ENCODE data around the gene SFT2D2. TPM values are rescaled to one million over a fixed set of nuclear protein-coding genes. Genes with fewer than 3 reads are reported as not detected.
A peak's percentile ranks its signal among the peaks of the same experiment; 100 is the strongest.

The SFT2D2 gene
- total and polyA plus RNA-seq, 9 donors, result 6.1 to 15.7 (median 8.1) TPM

DNA sequence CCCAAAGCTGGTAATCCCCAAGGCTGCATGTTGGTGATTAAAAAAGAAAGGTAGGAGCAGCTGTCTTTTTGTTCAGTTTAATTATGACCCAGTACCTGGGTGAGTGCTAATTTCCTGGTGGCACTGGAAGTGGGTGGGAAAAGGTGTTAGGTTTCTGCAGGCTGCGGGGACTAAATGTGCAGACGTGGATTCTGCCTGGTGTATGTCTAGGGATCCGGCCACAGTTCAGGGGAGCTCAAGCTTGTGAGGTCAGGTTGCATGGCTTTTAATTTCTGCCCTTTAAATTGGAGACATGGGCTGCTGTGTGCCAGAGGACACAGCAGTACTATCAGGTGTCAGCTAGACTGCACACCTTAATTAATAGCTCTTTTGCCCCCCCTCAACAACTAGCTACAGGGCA lies 34.6 kb downstream of the SFT2D2 start:
- no peaks in the 10 kb centered on the region for H3K27me3 ChIP-seq (ENCODE audit: control insufficient read depth, insufficient read depth, low read length)
- peaks cover 15% of the 10 kb centered on the region for H3K4me1 ChIP-seq (ENCODE audit: control insufficient read depth, insufficient read depth, low read length)
- H3K36me3 ChIP-seq (ENCODE audit: control insufficient read depth, insufficient read depth, low read length), result peaks cover 11% of the 10 kb centered on the region
- WGBS (ENCODE audit: insufficient coverage), result 50% methylated on average over 1 of the region's 3 CpGs
- peaks cover 14% of the 10 kb centered on the region for H3K9me3 ChIP-seq (replicated peaks; ENCODE audit: control insufficient read depth, low read depth, low read length)
- no peak overlapping the region for H3K4me3 ChIP-seq (ENCODE audit: low read length)
- H3K27ac ChIP-seq (ENCODE audit: low read length), result no peak overlapping the region
- no peak for DNase-seq

DNA sequence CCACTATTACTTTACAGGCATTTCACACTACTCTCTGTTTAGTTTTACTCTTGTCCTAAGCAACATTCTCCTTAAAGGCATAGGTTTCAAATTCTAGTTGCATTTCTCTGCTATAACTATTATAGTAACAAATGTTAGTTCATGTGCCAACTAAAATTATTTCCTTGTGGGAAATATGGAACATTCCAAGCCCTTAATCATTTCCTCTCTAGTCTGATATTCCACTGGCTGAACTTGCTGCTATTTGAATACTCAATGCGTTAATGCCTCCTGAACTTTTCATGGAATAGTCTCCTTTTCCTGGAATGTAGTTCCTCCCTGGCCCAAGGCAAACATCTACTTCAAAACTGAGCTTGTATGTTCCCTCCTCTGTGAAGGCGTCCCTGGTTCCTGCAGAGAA lies 35.6 kb downstream of the SFT2D2 start:
- Histone ChIP-seq H3K27ac (ENCODE audit: low read length) (peak overlapping the region; percentile 18), H3K27me3 (ENCODE audit: control insufficient read depth, insufficient read depth, low read length) (no peaks in the 10 kb centered on the region), H3K4me3 (ENCODE audit: low read length) (no peak overlapping the region), H3K9me3 (replicated peaks; ENCODE audit: control insufficient read depth, low read depth, low read length) (peaks cover 5% of the 10 kb centered on the region), H3K4me1 (ENCODE audit: control insufficient read depth, insufficient read depth, low read length) (peaks cover 15% of the 10 kb centered on the region), H3K36me3 (ENCODE audit: control insufficient read depth, insufficient read depth, low read length) (peaks cover 8% of the 10 kb centered on the region)
- 27% methylated on average over 2 of the region's 2 CpGs for WGBS (ENCODE audit: insufficient coverage)
- peak; percentile 89 for DNase-seq

DNA sequence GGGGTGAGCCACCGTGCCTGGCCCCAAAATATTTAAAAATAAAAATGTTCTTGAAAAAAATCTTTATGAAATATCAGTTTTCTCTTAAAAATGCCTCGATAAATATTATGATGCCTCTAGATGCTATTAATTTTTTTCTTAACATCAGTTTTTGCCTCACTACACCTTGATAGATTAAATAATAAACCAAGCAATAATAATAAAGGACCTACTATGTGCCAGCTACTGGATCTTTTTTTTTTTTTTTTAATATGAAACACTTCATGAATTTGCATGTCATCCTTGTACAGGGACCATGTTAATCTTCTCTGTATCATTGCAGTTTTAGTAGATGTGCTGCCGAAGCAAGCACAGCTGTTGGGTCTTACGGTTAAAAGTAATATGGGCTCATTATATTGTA lies 37.3 kb downstream of the SFT2D2 start:
- peaks cover 15% of the 10 kb centered on the region for H3K4me1 ChIP-seq (ENCODE audit: control insufficient read depth, insufficient read depth, low read length)
- no peak for DNase-seq
- H3K27me3 ChIP-seq (ENCODE audit: control insufficient read depth, insufficient read depth, low read length), result no peaks in the 10 kb centered on the region
- no CpG with 5 or more reads among the region's 4 CpGs for WGBS (ENCODE audit: insufficient coverage)
- peaks cover 8% of the 10 kb centered on the region for H3K36me3 ChIP-seq (ENCODE audit: control insufficient read depth, insufficient read depth, low read length)
- H3K9me3 ChIP-seq (replicated peaks; ENCODE audit: control insufficient read depth, low read depth, low read length), result no peaks in the 10 kb centered on the region
- no peak overlapping the region for H3K27ac ChIP-seq (ENCODE audit: low read length)
- no peak overlapping the region for H3K4me3 ChIP-seq (ENCODE audit: low read length)

DNA sequence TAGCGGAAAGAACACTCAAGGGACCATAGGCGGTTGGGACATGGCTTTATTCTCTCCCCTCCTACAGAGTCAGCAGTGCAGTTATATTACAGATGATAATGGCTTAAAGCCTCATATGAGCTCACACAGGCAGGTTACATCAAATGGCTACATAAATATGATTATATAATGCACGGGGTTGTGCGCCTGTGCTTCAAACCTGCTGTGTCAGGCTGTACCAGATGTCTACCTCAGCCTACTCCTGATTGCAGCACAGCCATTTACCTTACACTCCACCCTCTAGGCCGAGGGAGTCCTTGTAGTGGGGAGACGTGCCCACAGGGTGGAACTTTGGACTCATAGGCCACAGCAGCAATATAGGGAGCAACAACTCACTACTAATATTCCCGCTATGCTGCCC lies 38.5 kb downstream of the SFT2D2 start:
- Histone ChIP-seq H3K36me3 (ENCODE audit: control insufficient read depth, insufficient read depth, low read length) (peaks cover 8% of the 10 kb centered on the region), H3K4me3 (ENCODE audit: low read length) (no peak overlapping the region), H3K9me3 (replicated peaks; ENCODE audit: control insufficient read depth, low read depth, low read length) (no peaks in the 10 kb centered on the region), H3K4me1 (ENCODE audit: control insufficient read depth, insufficient read depth, low read length) (peaks cover 15% of the 10 kb centered on the region), H3K27me3 (ENCODE audit: control insufficient read depth, insufficient read depth, low read length) (no peaks in the 10 kb centered on the region), H3K27ac (ENCODE audit: low read length) (no peak overlapping the region)
- WGBS (ENCODE audit: insufficient coverage), result no CpG with 5 or more reads among the region's 7 CpGs
- DNase-seq, result no peak

DNA sequence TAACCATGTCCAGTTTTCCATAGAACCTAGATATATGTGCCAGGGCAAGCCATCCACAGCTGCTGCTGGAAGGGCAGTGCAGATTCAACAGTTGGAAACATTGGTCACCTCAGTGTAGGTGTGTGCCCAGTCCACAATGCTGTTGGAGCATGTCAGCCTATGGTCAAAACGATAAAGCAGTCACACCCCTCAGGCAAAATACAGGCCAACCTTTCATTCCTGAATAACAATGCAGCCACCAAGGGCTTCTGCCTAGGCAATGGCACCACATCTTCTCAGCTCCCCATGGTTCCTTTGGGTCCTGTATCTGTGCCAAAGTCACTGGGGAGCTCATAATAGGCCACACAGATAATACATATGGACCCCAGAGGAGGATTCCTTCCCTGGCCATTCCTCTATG lies 39.8 kb downstream of the SFT2D2 start:
- WGBS (ENCODE audit: insufficient coverage), result 85% methylated on average over 1 of the region's 1 CpG
- Histone ChIP-seq H3K36me3 (ENCODE audit: control insufficient read depth, insufficient read depth, low read length) (peaks cover 8% of the 10 kb centered on the region), H3K9me3 (replicated peaks; ENCODE audit: control insufficient read depth, low read depth, low read length) (no peaks in the 10 kb centered on the region), H3K4me3 (ENCODE audit: low read length) (no peak overlapping the region), H3K27me3 (ENCODE audit: control insufficient read depth, insufficient read depth, low read length) (no peaks in the 10 kb centered on the region), H3K4me1 (ENCODE audit: control insufficient read depth, insufficient read depth, low read length) (peaks cover 11% of the 10 kb centered on the region), H3K27ac (ENCODE audit: low read length) (no peak overlapping the region)
- no peak for DNase-seq

DNA sequence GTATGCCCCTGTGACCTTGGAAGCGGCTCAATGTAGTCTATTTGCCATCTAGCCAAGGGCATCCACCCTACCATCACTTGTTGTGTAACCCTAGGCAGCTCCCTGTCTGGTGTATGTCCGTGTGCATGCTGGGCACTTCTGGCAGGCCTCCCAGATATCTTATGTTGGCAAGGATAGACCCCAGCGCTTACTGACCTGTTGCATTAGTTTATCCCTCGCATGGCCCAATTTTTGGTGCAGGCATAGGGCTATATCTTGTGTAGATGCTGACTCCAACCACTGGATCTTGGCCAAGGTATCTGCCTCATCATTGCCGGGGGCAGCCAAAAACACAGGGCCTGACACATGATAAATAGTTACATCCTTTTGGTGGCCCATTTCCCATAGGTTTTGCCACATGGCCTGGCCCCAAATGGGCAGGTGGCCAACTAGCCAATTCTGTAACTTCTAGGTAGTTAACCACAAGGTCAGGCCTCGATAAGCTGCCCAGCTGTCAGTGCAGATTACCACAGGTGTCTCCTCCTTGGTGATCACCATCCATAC lies 40.9 kb downstream of the SFT2D2 start:
- 88% methylated on average over 6 of the region's 6 CpGs for WGBS (ENCODE audit: insufficient coverage)
- H3K27ac ChIP-seq (ENCODE audit: low read length), result no peak overlapping the region
- H3K4me1 ChIP-seq (ENCODE audit: control insufficient read depth, insufficient read depth, low read length), result peaks cover 4% of the 10 kb centered on the region
- H3K4me3 ChIP-seq (ENCODE audit: low read length), result no peak overlapping the region
- H3K9me3 ChIP-seq (replicated peaks; ENCODE audit: control insufficient read depth, low read depth, low read length), result no peaks in the 10 kb centered on the region
- no peak for DNase-seq
- H3K36me3 ChIP-seq (ENCODE audit: control insufficient read depth, insufficient read depth, low read length), result peaks cover 8% of the 10 kb centered on the region
- no peaks in the 10 kb centered on the region for H3K27me3 ChIP-seq (ENCODE audit: control insufficient read depth, insufficient read depth, low read length)

DNA sequence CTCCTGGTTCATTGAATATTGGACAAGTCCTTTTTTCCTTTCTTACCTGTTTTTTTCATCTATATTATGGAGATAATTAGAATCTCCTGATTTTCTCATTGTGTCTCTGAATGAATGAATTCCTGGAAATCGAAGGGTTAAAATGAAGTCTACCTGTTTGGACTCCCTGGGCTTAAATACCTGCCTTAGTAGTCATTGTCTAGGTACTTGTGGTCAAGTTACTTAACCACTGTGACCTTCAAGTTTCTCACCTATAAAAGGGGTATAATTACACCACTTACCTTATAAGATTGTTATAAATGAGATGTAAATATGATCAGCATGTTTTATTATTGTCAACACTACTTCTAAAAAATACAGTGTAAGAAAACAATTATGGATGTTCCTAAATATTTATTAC lies 45.8 kb downstream of the SFT2D2 start:
- Histone ChIP-seq H3K27ac (ENCODE audit: low read length) (no peak overlapping the region), H3K9me3 (replicated peaks; ENCODE audit: control insufficient read depth, low read depth, low read length) (no peaks in the 10 kb centered on the region), H3K36me3 (ENCODE audit: control insufficient read depth, insufficient read depth, low read length) (no peaks in the 10 kb centered on the region), H3K27me3 (ENCODE audit: control insufficient read depth, insufficient read depth, low read length) (no peaks in the 10 kb centered on the region), H3K4me1 (ENCODE audit: control insufficient read depth, insufficient read depth, low read length) (no peaks in the 10 kb centered on the region), H3K4me3 (ENCODE audit: low read length) (no peak overlapping the region)
- DNase-seq, result no peak
- WGBS (ENCODE audit: insufficient coverage), result no CpG with 5 or more reads among the region's 1 CpG

DNA sequence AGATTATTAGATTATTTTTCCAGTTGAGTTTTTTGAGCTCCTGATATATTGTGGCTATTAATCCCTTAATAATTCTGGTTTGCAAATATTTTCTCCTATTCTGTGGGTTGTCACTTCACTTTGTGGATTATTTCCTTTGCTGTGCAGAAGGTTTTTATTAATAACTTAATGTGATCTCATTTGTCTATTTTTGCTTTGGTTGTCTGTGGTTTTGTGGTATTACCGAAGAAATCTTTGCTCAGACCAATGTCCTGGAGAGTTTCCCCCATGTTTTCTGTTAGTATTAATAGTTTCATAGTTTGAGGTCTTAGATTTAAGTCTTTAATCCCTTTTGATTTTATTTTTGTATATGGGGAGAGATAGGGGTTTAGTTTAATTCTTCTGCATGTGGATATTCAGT lies 47.8 kb downstream of the SFT2D2 start:
- Histone ChIP-seq H3K4me1 (ENCODE audit: control insufficient read depth, insufficient read depth, low read length) (no peaks in the 10 kb centered on the region), H3K36me3 (ENCODE audit: control insufficient read depth, insufficient read depth, low read length) (no peaks in the 10 kb centered on the region), H3K27me3 (ENCODE audit: control insufficient read depth, insufficient read depth, low read length) (no peaks in the 10 kb centered on the region), H3K4me3 (ENCODE audit: low read length) (no peak overlapping the region), H3K9me3 (replicated peaks; ENCODE audit: control insufficient read depth, low read depth, low read length) (peaks cover 6% of the 10 kb centered on the region), H3K27ac (ENCODE audit: low read length) (no peak overlapping the region)
- no CpG with 5 or more reads among the region's 1 CpG for WGBS (ENCODE audit: insufficient coverage)
- no peak for DNase-seq

DNA sequence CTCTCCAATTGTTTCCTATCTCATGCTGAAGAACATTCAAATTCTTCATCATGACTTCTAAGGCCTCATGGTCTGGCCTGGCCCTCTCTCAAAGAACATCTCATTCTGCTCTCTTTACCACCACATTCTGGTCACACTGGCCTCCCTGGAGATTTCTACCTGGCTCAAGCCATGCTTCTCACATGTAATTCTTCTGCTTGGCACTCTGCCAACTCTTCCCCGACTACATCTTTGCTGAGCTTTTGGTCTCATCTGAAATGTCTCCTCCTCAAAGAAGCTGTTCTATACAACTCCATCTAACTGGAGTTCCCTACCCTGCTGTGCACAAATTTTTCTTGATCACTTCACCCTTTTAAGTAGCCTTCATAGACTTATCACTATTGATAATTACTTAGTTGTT lies 53.4 kb downstream of the SFT2D2 start:
- H3K36me3 ChIP-seq (ENCODE audit: control insufficient read depth, insufficient read depth, low read length), result no peaks in the 10 kb centered on the region
- H3K4me3 ChIP-seq (ENCODE audit: low read length), result no peak overlapping the region
- no peaks in the 10 kb centered on the region for H3K4me1 ChIP-seq (ENCODE audit: control insufficient read depth, insufficient read depth, low read length)
- DNase-seq, result no peak
- H3K27me3 ChIP-seq (ENCODE audit: control insufficient read depth, insufficient read depth, low read length), result no peaks in the 10 kb centered on the region
- H3K9me3 ChIP-seq (replicated peaks; ENCODE audit: control insufficient read depth, low read depth, low read length), result peaks cover 6% of the 10 kb centered on the region
- WGBS (ENCODE audit: insufficient coverage), result 29% methylated on average over 1 of the region's 1 CpG
- H3K27ac ChIP-seq (ENCODE audit: low read length), result no peak overlapping the region

DNA sequence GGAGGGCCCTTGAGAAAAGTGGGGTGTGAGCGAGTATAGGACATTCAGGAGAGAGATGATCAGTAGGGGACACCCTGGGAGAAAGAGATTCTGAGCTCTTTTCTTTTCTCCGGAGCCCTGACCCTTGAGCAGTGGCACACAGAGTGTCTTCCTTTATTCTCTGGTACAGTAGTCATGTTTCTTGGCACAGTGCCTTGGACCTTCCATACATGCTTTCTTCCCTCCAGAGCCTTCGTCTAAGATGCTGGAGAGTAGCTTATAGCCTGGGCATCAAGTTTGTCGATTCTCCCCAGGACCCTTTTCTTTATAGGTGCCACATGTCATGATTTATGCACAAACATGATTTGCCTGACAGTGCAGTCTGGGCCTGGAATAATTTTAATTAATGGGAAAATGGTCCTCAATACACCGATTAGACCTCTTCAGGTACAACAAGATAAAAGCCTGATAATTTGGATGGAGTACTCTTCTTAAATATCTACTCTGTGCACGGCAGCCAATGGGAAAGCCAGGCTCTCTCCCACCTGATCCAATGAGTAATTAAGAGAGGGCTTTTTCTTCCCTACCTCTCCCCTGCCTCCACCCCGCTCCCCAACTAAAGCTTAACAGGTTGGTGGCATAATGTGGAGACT lies 54.6 kb downstream of the SFT2D2 start, which contains the start of gene TBX19:
Gene TBX19, plus strand, starts transcription at position 582 of the 632 bp plus-strand sequence. CDS start 214 bp downstream, outside the sequence.
- no peaks in the 10 kb centered on the region for H3K4me1 ChIP-seq (ENCODE audit: control insufficient read depth, insufficient read depth, low read length)
- H3K4me3 ChIP-seq (ENCODE audit: low read length), result no peak within 1 kb of the TSS
- H3K9me3 ChIP-seq (replicated peaks; ENCODE audit: control insufficient read depth, low read depth, low read length), result peaks cover 6% of the 10 kb centered on the region
- no peak for DNase-seq
- H3K36me3 ChIP-seq (ENCODE audit: control insufficient read depth, insufficient read depth, low read length), result no peaks in the 10 kb centered on the region
- 78% methylated on average over 2 of the region's 7 CpGs for WGBS (ENCODE audit: insufficient coverage)
- no peak within 1 kb of the TSS for H3K27ac ChIP-seq (ENCODE audit: low read length)
- no peaks in the 10 kb centered on the region for H3K27me3 ChIP-seq (ENCODE audit: control insufficient read depth, insufficient read depth, low read length)
